OCI-LY1 (cell line): ENCODE data around the gene STK4.

Experiments
- EZH2 ChIP-seq: fragments of 200-600 bp; sonication (generic), shearing (Covaris generic); IDR thresholded peaks from 2 replicates; pipeline ENCODE4 v1.8.0; 2017; ENCODE audit warnings: borderline replicate concordance, mixed run types, mild to moderate bottlenecking, antibody characterized with exemption, low read length, moderate library complexity, mixed read lengths
- TF ChIP-seq, protein P1 (sequence below): fragments of 200-600 bp; sonication (generic), shearing (Covaris generic); IDR thresholded peaks from 2 replicates; pipeline ENCODE4 v1.5.1; 2017; ENCODE audit warnings: mild to moderate bottlenecking, antibody characterized with exemption, low read length, moderate library complexity, mixed read lengths

DNA sequence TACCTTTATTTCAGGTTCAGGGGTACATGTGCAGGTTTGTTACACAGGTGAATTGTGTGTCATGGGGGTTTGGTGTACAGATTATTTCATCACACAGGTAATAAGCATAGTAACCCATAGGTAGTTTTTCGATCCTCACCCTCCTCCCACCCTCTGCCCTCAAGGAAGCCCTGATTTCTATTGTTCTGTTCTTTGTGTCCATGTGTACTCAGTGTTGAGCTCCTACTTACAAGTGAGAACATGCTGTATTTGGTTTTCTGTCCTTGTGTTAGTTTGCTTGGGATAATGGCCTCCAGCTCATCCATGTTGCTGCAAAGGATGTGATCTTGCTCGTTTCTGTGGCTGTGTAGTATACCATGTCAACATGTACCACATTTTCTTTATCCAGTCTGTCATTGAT is 66.0 kb downstream of the STK4 start:
- TF ChIP-seq, protein P1, sequence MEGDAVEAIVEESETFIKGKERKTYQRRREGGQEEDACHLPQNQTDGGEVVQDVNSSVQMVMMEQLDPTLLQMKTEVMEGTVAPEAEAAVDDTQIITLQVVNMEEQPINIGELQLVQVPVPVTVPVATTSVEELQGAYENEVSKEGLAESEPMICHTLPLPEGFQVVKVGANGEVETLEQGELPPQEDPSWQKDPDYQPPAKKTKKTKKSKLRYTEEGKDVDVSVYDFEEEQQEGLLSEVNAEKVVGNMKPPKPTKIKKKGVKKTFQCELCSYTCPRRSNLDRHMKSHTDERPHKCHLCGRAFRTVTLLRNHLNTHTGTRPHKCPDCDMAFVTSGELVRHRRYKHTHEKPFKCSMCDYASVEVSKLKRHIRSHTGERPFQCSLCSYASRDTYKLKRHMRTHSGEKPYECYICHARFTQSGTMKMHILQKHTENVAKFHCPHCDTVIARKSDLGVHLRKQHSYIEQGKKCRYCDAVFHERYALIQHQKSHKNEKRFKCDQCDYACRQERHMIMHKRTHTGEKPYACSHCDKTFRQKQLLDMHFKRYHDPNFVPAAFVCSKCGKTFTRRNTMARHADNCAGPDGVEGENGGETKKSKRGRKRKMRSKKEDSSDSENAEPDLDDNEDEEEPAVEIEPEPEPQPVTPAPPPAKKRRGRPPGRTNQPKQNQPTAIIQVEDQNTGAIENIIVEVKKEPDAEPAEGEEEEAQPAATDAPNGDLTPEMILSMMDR, result no peak
- no peak for TF ChIP-seq EZH2
